Gastroesophageal sphincter (tissue), 3 donors: ENCODE data around the gene S1PR2.

Experiments used
- EP300 ChIP-seq: sonication (generic); formaldehyde crosslinking; IDR thresholded peaks from one replicate; pipeline ENCODE4 v1.6.1; 2017; ENCODE audit warnings: antibody characterized with exemption, mild to moderate bottlenecking
- POLR2A ChIP-seq, 2 donors: fragments of 450-650 bp; IDR thresholded peaks; one replicate each; pipeline ENCODE4 v1.6.1; 2017; ENCODE audit warnings: antibody characterized with exemption in 2 of 2, mild to moderate bottlenecking in 2 of 2, moderate library complexity in 1 of 2
- TF ChIP-seq, protein P1 (sequence below), 4 experiments: fragments of 200-600 bp in 2 of 4; fragments of 450-650 bp in 2 of 4; sonication (generic) in 1 of 4; IDR thresholded peaks; one replicate each; pipeline ENCODE4 v1.5.1; 2017 to 2019; ENCODE audit warnings: antibody characterized with exemption in 4 of 4, mild to moderate bottlenecking in 2 of 4, moderate library complexity in 2 of 4

GRCh38 chr19:10278935-10279334, 47.8 kb upstream of the S1PR2 start:
- TF ChIP-seq EP300 (no peak), POLR2A (IDR thresholded peaks at IDR 0.05) (no peak)
- TF ChIP-seq, protein P1, sequence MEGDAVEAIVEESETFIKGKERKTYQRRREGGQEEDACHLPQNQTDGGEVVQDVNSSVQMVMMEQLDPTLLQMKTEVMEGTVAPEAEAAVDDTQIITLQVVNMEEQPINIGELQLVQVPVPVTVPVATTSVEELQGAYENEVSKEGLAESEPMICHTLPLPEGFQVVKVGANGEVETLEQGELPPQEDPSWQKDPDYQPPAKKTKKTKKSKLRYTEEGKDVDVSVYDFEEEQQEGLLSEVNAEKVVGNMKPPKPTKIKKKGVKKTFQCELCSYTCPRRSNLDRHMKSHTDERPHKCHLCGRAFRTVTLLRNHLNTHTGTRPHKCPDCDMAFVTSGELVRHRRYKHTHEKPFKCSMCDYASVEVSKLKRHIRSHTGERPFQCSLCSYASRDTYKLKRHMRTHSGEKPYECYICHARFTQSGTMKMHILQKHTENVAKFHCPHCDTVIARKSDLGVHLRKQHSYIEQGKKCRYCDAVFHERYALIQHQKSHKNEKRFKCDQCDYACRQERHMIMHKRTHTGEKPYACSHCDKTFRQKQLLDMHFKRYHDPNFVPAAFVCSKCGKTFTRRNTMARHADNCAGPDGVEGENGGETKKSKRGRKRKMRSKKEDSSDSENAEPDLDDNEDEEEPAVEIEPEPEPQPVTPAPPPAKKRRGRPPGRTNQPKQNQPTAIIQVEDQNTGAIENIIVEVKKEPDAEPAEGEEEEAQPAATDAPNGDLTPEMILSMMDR (IDR thresholded peaks at IDR 0.05), result no peak
